SKM-1 treated with dmso at 0.1 percent for 144 hours (cell line): ENCODE results near the gene LSM11.

Experiments used
- DNase-seq: peaks from one replicate; lab custom pipeline; 2025; ENCODE audit not compliant: unreplicated experiment; lab: John Stamatoyannopoulos, UW

Gene LSM11

GRCh38 chr5:157732596-157733262 lies 10.8 kb upstream of the LSM11 start:
- DNase-seq: no peak

GRCh38 chr5:157734436-157734835 lies 9.1 kb upstream of the LSM11 start:
- no peak for DNase-seq

- no peak for DNase-seq
Measured at GRCh38 chr5:157735991-157736390, 7.5 kb upstream of the LSM11 start.

GRCh38 chr5:157739388-157740228 lies 3.9 kb upstream of the LSM11 start:
- no peak for DNase-seq

GRCh38 chr5:157740229-157740610 lies 3.3 kb upstream of the LSM11 start:
- DNase-seq: peak; percentile 51

DNA sequence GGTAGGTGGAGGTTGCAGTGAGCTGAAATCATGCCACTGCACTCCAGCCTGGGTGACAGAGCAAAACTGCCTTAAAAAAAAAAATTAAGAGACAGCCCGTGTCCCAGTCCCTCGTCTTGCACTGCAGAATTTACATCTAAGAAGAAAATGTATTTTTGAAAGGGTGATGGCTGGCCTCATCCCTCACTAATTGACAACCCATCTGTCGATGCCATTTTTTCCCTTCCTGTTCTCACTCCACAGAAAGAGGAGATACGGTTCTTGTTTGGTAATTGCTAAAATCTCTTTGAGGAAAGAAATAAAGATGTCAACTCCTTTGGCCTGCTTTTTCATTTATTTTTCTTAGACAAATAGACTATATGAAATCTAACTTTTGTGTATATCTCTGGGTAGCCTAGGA lies 2.4 kb upstream of the LSM11 start:
- no peak for DNase-seq

GRCh38 chr5:157744051-157745011 lies 819 bp downstream of the LSM11 start:
- DNase-seq: no peak

- no peak for DNase-seq
Measured at GRCh38 chr5:157745041-157745456, 1.5 kb downstream of the LSM11 start.

DNA sequence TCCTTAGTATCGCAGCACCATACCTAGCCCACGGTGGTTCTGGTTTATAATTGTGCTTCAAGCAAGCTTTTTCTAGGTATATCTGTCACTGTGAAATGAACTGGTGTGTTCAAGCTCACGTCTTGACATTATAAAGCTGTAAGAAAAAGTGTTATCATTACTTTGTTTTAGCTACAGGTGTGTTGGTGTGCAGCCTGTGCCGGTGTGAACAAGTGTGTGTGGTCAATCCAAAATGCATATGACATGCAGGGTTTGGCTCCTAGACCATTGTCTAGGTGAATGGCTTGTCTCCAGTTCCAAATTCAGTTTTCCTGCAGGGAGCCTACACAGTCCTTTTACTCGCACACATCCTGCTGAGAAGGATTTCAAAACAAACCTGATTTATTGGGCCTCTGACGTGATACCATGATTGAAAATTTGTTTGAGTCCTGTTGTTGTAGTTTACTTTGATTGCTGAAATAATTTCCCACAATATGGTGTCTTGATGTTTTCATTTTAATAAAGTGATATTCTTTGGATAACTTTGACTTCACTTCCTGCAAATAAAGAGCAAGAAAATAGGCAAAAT lies 3.7 kb downstream of the LSM11 start:
- no peak for DNase-seq

DNA sequence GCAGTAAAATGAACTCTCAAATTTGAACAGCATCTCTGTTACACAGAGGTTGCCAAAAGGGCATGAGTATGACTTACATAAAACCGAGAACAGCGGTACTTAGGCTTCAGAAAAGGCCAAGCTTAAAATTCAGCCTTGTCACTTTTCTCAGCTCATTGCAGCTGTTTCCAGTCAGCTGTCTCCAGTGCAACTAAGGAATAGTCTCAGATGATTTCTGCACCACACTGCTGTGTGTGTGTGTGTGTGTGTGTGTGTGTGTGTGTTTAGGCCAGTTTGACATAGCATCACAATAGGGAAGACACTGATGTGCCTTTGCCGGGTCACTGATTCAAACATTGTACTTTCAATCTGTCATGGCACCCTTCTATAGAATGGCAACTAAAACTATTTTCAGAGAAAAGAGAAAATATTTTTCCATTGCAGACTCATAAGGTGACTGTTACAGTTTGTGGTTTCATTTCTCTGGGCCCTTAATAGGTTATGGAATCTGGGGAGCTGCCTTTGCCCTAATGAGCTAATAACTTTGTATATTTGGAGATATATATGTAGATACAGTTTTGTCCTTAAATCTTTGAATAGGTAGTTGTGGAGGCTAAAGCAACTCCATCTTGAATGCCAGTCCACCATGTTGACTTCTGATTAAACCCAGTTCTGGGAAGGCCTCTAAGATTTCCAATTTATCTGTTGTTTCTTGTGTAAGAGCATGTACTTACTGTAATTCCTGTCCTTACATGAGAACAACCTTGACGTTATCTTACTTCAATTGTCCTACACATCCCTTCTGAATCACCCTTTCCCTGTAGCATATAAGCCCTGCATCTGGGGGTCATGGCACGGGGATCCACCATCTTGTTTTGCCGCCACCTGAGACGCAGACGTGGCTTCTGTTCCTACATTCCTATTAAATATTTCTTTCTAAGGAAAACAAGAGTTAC lies 4.5 kb downstream of the LSM11 start:
- DNase-seq: no peak

DNA sequence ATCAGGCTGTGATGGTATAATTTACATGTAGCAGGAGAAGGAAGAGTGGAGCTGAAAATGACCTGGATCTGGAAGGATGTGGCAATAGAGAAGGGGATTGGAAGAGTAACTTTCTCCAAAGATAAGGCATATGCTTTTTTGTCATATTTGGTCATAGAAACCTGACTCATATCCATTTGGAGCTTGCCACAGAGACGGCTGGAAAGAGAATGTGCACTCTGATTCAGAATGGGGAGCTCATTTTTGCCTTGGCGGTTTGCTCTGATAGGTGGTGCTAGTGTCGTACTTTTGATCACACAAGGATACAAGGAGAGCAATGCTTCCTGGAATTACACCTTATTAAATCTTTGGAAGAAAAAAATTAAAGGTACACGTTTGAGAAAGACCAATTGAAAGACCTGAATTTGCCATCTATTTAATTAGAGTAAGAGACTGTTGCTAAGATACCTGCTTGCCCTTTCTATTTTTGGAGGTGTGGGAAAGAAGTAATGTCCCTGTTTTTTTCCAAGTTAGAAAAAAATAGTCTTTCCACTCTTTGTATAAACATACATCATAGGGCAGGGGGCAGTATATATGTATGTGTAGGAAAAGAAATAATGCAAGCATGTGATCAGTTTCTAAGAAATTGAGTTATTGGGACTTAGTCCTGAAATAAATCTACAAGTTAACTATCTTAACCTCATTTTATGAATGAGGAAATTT lies 5.4 kb downstream of the LSM11 start:
- no peak for DNase-seq

- DNase-seq: no peak
Measured at GRCh38 chr5:157749462-157749799, 5.9 kb downstream of the LSM11 start.

DNA sequence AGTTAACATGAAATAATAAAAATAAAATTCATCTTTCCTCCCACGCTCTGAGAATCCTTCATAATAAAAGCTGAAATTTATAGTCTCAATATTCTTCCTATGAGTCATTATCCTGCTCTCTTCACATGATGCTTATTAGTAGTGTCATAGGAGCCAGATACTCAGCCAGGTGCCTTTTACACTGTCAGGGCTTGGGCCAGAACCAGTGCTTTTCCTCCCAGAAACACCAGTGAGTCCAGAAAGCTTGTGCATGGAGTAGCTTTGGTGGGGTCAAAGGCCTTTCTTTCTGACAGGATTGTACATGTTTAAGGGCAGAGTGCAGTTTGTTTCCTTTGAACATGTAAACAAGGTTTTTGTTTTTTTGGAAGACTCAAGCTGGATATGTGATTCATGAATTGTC lies 6.8 kb downstream of the LSM11 start:
- no peak for DNase-seq

- no peak for DNase-seq
Measured at GRCh38 chr5:157756122-157756521, 12.6 kb downstream of the LSM11 start.

DNA sequence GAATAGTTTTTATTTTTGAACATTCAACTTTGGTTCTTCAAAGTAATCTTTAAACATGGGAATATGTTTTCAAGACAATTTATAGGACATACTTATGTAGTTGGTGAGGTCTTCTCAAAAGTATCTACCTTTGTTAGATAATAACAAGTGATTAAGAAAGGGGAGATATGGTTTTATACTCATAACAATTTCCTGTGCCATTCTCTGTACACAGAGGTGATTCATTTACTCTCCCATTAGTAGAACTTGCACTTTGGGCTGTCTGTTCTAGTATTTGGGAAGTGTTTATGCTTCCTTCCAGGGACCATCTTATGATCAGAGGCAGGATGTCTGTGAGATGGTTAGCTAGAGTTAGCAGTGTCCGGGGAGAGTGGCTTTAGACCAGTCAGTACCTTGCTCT lies 15.2 kb downstream of the LSM11 start:
- no peak for DNase-seq

GRCh38 chr5:157761690-157762621 lies 18.4 kb downstream of the LSM11 start:
- peak; percentile 61 for DNase-seq

DNA sequence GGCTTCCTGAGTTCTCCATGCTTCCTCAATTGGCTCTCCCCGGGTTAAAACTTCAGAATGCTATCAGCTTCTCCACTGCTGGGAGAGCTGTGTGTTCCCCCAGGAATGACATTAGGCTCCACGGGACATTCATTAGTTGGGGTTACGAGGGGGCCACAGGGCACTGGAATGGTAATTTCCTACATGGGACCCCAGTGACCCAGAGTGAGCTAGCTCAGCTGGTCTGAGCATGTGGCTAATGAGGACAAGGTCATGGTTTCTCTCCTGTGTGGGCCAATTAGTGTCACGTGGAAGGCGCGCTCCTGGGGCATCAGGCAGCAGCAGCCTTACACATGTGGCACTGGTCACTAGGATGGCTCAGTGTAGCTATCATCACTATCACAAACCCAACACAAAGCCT lies 21.0 kb downstream of the LSM11 start:
- DNase-seq: no peak

DNA sequence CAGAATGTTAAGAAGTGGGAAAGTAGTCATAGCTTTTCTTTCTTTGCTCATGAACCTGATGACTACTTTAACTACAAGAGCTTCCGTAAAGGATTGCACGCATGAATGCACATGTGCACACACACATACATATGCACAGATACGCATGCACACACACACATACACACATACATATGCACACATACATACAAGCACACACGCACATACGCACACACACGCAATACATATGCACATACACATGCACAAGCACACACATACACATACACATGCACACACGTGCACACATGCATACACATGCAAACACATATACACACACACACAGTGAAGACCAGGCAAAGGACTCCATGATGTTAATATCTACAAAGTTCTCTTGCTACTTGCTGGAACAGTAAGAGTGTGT lies 22.9 kb downstream of the LSM11 start:
- no peak for DNase-seq
